HG03565 (cell line): ENCODE measurements around the gene GRK5.
"Not testable (repeated sequence)": the region's sequence is repeated elsewhere in the genome, so short reads cannot be mapped to it uniquely, and the experiment has no call there.

Experiments
- ATAC-seq: cut with Tn5 transposase; IDR thresholded peaks from one replicate; pipeline ENCODE4 v1.9.1; 2021; ENCODE audit warnings: mild to moderate bottlenecking, moderate library complexity; ENCODE audit not compliant: unreplicated experiment

Gene GRK5

DNA sequence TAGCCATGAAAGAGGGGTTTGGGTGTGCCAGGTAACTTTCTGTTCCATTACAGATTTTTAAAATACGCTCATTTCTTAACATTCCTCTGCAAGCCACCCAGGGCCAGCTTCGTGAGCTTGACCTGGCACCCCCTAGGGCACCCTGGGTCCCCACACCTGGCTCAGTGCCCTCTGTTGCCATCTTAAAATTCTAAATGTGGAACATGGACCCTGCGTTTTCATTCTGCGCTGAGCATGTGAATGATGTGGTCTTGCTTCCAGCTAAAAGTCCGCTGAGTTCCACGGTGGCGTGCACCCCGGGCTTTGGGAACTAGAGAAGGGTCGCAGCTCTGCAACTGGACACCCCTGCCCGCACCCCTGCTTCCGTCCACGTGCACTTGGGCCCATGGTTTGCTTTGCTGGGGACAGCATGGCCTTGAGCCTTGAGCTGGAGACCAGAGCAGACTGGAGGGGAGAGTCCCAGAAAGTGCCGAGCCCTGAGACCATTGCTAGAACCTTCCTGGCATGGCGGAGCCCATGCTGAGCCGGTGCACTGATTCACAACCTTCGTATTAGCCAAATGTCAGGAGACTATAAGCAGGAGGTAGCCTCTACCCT lies 244.0 kb downstream of the GRK5 start:
- ATAC-seq, result no peak

DNA sequence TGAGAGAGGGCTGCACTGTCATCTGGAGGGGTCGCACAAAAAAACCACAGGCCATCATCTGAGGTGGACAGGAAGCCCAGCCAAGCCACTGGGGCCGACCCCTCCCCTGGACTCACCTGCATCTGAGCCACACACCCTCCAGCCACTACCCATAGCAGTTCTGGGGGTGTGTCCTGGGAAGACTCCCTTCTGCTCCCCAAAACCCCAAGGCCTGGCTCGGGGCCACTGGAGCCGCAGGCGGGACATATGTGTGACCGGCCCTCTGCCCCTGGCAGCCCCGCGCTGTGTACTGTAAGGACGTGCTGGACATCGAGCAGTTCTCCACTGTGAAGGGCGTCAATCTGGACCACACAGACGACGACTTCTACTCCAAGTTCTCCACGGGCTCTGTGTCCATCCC lies 245.0 kb downstream of the GRK5 start:
- ATAC-seq, result no peak

DNA sequence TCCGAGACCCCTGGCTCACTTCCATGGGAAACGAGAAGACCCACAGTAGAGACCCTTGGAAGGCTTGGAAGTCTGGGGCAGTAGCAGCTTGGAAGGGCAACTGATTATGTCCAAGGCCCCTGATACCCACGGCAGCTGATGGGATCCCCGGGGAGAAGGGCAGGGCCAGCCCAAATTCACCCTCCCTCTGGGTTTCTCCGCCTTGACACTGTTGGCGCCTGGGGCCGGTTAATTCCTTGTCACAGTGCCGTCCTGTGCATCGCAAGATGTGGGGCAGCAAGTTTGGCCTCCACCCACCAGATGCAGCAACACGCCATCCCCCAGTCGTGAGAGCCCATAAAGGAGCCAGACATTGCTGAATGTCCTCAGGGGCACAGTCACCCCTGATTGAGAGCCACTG lies 245.9 kb downstream of the GRK5 start:
- ATAC-seq, result no peak

DNA sequence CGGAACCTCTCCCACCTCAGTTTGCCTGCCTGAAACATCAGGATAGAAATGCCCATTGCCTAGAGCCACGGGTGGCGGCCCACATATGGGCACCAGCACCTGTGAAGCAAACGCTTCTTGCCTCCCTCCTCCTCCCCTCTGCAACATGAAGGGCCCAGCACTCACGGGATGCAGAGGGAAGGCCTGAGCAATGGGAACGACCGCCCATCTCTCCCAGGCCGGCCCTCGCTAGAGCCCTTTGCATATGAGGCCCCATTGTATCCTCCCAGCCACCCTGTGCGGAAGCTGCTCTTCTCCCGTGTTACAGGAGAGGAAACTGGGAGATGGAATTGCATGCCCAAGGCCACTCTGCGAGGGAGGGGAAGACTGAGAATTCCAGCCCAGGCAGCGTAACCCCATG lies 246.9 kb downstream of the GRK5 start:
- no peak for ATAC-seq

DNA sequence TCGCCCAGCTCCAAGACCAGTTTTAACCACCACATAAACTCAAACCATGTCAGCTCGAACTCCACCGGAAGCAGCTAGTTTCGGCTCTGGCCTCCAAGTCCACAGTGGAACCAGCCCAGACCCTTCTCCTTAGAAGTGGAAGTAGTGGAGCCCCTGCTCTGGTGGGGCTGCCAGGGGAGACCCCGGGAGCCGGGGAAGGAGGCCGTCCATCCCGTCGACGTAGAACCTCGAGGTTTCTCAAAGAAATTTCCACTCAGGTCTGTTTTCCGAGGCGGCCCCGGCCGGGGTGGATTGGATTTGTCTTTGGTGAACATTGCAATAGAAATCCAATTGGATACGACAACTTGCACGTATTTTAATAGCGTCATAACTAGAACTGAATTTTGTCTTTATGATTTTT lies 247.6 kb downstream of the GRK5 start:
- no peak for ATAC-seq

DNA sequence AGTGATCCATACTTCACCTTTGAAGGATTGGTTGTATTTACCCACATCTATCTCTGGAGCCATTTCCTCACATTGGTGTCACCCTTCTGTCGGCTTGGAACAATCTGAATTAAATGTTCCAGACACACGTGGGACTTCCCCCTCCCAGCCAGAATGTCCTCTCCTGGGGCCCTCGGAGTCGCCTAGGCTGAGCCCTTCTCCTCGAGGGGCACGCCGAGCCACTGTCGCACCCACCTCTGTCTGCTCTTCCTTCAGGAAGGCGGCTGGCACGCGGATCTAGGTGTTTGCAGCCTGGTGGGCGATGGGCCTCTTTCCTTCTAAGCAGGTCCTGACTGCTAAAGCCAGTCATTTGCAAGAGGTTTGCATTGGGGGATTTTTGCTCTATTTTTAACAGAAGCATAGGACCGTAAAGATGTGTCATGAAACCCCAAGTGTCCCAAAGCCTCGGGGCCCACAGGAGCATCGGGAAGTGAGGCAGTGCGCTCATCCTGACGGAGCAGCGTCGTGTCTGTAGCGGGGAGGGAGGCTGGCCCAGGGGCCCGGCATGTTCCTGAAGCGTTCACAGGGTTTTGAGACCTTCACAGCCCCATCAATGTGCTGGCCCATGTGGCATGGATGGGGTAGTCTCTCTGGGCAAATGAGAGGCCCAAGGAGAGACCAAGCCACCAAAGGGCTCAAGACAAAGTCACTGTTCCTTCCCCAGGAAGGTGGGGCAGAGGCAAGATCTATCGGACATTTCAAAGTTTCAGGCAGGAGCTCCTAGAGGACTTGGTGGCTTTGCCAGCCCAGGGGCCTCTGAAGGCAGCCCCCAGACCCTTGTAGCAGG lies 248.5 kb downstream of the GRK5 start:
- no peak for ATAC-seq

DNA sequence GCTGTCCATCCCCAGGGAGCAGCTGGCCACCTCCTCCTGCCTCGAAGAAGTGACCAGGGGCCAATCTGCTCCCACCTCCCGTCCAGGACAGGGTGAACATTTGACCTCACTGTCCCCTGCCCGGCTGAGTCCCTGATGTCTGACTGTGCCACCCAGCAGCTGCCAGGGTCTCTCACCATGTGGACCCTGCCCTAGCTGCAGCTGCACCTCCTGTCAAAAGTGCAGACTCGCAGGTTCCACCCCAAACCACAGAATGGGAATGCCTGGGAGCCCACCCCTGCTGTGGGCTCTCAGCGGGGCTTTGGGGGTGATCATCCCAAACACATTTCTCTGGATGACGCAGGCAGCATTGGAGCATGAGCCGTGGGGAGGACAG lies 249.1 kb downstream of the GRK5 start:
- no peak for ATAC-seq

DNA sequence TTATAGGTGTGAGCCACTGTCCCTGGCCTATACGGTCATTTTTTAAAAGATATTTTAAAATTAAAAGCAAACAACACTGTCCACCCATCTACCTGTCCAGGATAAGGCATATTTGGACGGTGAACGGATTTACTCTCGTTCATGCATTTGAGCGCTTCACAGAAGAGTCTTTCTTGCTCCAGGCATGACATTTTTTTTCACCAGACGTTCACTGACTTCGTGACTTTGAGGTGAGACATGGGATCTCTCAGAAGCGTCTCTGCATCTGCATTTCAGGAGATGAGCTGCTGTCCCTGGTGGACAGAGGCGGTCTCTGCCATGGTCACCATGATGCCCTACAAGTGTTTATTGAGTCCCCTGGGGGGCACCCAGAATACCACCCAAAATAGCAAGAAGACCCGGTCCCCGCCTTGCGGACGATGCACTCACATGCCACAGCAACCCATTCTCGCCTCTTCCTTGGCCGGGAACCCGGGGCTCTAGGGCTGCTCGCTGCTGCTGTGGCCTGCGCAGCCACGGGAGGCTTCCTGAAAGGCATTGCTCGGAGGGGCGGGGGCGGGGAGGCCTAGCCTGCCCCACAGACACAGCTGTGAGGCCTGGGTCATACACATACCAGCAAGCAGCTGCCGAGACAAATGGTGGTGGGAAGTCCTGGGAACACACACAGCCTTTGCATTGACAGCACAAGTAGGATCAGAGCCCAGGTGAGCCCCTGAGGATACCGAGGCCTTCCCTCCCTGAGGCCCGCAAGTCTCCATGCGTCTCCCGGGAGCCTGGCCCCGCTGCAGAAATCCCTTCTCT lies 250.8 kb downstream of the GRK5 start:
- no peak for ATAC-seq

DNA sequence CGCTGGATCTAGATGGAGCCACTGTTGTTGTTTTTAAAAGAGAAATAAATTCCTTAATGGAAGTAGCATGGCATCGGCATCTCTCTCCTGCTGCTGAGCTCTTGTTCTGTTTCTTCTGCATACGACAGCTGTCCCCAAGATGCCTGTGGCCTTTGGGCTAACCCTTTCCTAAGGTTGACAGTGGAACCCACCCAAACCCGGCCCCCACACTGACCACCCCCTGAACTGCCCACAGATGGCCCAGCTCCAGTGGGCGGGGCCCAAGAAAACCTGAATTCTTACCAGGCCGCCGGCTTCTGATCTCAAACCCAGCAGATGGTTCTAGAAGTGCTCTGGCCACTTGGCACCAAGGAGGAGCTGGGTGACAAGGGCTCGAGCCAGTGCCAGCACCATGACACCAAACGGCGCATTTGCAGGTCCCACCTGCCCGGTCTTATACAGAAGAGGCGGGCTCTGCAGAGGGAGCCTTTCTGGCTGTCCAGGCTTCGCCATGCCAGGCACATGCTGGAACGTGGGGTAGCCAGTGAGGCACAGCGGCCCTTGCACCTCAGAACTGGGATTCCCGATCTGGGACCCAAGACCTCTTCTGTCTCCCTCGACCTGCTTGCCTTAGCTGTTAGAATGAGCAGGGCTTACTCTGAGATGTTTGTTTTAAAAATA lies 252.4 kb downstream of the GRK5 start:
- ATAC-seq, result no peak

DNA sequence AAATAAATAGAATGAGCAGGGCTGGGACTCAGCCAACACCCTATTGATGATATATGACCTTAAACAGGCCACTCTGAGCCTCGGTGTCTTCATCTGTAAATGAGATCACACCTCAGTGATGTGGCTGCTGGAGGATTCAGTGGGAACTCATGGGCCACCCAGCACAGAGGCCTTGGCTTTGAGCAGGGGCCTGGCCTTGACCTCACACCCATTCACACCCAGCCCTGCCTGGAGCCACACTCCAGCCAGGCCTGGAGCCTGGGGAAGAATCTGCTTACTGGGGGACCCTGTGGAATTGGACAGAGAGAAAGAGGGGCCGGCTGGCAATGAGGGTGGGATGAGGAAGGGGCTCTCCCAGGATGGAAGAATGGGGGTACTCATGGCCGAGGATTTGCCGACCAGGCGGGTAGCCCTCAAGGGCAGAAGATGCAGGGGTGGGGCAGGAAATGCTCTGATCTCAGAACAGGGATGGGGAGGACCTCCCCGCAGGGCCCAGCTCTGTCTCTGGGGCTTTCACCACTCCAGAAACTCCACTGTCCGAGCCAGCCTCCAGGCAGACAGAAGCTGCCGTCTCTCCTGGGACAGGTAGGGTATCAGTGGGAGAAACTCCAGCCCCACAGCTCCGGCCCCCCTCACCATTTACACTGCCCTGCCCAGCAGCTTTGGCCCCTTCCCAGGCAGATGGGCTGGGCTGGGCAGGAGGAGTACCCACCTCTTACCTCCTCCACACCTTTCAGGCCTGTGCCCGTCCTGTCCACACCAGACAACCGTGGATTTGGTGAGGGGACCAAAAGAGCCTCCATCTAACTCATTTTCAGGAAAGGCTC lies 253.2 kb downstream of the GRK5 start:
- no peak for ATAC-seq

DNA sequence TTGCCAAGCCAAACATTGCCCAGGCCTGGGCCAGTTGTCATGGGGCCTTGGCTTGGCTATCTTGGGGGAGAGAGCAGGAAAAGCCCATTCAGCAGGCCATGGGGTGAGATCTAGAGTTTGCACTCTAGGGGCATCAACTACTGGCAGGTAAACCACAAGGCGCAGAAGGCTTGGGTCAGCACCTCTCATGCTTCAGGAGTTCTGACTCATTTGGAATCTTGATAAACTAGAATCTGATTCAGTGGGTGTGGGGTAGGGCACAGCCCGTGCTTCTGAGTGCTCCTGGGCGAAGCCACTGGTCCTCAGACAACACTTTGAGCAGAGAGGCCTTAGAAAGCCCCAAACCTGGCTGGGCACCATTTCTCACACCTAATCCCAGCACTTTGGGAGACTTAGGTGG lies 254.0 kb downstream of the GRK5 start:
- no peak for ATAC-seq

DNA sequence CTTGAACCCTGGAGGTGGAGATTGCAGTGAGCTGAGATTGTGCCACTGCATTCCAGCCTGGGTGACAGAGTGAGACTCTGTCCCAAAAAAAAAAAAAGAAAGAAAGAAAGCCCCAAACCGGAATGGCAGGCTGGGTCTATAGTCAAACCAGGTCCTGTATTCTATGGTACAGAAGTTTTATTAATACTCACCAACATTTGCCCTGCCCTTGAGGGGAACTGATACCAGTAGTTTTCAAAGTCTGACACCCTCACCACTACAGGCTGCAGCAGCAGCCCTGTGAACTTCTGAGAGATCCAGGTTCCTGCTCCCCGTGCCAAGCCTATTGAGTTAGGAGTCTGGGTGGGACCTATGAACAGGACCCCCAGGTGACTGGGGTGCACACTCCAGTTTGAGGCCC lies 254.6 kb downstream of the GRK5 start:
- ATAC-seq, result peak; percentile 51

DNA sequence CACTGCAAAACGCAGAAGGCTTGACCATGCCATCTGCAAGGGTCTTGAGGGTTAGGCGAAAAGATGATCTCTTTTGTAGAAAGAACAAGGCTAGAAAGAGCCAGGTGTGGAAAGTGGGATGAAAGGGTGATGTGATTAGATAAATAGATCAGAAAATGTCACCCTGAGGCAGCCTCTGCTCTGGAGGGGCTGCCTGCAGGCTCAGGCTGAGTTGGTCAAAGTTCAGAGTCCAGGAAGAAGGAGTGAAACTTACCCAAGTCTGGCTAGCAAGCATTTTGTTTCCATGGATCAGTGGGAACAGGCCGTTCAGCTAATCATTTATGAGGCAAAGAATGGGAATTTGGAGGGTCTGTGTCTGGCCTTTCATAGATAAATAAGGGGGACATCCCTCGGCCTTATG lies 255.4 kb downstream of the GRK5 start:
- no peak for ATAC-seq

DNA sequence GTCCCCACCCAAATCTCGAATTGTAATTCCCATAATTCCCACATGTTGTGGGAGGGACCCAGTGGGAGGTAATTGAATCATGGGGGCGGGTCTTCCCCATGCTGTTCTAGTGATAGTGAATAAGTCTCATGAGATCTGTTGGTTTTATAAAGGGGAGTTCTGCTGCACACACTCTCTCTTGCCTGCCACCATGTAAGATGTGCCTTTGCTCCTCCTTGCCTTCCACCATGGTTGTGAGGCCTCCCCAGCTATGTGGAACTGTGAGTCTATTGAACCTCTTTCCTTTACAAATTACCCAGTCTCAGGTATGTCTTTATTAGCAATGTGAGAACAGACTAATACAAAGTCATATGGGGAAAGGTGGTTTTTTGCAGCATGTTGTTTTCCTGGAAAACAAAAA lies 255.8 kb downstream of the GRK5 start:
- ATAC-seq, result not testable (repeated sequence)

DNA sequence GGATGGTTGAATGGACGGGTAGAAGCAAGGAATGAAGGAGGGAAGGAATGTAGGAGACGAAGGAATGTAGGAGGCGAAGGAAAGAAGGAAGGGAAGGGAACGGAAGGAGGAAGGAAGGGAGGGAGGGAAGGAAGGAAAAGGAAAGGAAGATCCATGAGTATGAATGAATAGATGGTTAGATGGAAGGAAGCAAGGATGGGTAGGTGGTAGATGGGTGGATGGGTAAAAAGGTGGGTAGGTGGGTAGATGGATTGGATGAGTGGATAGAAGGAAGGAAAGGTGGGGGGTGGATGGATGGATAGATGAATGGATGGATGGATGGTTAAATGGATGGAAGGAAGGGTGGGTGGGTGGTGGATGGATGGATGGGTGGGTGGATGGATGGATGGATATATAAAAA lies 257.7 kb downstream of the GRK5 start:
- ATAC-seq, result no peak

DNA sequence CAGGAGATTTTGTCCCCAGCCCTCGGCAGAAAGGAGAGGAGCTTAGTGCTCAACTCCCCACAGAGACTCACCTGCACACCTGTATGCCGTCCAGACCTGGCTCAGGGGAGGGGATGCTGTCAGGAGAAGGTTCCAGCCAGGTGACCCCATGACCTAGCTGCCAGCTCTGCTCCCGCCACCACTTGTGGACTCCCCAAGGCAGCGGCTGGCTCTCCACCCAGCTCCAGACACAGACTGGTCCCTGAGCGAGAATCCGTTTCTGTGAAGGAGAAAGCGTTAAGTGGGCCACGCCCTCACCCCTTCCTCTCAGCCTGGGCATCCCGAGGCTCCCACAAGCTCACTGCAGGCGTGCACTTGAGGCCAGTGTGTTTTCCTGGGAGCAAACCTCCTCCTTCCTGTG lies 258.7 kb downstream of the GRK5 start:
- no peak for ATAC-seq

DNA sequence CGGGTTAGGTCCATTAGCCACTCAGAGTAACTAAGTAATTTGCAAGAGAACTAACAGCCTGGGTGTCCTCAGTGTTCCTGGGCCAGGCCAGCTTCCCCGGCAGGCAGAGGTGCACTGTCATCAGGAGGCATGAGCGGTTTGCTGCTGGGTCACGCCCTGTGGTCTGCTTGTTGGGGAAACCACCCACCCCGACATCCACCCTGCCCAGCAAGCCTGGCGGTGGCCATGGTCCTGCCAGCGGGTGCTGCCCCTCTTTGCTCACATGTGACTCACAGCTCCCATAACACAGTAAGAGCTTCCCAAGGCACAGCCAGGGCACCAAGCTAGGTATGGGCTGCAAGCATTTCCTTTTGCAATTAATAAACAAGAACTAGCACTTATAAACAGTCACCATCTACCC lies 259.3 kb downstream of the GRK5 start:
- no peak for ATAC-seq

DNA sequence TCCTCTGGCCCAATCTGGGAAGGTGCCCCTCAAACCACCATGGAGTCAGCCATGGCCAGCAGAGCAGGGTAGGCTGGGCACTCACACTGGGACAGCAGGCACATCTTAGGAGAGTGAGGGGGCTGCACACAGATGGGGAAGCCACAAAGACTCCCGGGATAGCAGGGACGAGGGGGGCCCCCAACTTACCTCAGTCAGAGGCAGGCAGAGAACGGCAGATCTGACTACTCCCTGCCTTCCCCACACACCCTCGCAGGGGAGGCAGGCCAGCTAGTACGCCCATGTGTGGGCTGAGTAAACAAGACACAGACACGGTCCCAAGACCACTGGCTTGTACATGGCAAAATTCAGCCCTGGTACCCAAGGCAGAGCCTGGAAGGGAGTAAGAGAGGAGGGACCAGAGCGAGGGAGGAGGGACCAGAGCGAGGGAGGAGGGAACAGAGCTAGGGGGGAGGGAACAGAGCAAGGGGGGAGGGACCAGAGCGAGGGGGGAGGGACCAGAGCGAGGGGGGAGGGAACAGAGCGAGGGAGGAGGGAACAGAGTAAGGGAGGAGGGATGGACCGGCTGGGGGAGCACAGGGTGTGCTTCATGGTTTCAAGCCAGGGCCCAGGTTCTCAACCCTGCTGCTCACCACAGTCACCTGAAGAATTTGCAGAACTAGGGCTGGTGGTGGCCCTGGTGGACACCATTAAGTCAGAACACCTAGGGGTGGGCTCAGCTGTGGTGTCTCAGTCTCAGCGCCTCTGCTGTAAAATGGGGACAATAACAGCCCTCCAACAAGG lies 261.4 kb downstream of the GRK5 start:
- ATAC-seq, result no peak

DNA sequence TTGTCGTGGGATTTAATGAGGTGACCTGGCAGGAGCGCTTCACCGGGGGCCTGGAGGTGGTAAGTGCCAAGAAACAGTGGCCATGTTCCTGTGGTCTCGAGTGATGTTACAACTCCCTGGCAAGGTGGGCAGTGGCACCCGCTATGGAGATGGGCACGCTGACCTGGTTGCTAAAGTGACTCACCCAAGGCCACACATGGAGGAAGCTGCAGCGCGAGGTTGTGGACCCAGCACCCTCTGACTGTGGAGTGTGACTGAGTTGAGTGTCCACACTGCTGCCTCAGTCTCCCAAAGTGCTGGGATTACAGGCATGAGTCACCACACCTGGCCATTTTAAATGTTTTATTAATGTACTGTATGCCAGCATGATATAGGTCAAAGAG lies 261.9 kb downstream of the GRK5 start:
- no peak for ATAC-seq

DNA sequence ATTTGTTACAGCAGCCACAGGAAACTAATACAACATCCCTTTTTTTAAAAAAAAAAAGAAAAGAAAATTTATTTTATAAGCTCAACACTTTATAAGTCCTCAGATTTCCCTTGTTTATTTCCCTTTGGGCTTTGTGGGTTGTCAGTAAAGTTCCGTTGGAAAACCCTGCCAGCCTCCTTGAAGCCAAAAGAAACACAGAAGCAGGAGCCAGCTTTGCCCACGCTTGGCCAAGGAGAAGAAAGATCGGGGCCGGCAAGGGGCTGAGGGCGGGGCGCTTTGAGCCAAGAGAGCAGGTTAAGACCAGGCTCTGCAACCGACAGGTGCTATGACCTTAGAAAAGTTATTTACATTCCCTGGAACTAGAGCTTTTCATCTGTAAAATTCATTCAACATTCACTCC lies 262.5 kb downstream of the GRK5 start:
- no peak for ATAC-seq
